Measurements from ENCODE around the gene RBM26. TPM values are rescaled to one million over a fixed set of nuclear protein-coding genes. Genes with fewer than 3 reads are reported as not detected.

Gene RBM26
- total RNA-seq, 2 donors from 2014 or later = 28.1 to 28.3 TPM

DNA sequence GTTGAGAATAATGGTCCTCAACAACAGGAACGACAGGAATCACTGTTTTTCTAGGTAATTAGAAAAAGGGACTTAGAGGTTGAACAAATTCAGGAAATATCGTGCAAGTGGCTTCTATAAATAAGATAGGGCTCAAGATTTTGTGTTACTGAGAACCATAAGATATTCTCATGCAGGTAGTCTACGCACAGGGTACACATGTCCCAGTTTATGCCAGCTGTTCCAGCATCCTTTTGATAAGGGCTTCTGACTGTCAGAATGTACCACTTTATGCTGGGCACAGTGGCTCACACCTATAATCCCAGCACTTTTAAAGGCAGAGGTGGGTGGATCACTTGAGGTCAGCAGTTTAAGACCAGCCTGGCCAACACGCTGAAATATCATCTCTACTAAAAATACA lies 32.1 kb downstream of the RBM26 start:
- peaks cover 9% of the 10 kb centered on the region for H3K36me3 ChIP-seq
- DNase-seq = no peak

DNA sequence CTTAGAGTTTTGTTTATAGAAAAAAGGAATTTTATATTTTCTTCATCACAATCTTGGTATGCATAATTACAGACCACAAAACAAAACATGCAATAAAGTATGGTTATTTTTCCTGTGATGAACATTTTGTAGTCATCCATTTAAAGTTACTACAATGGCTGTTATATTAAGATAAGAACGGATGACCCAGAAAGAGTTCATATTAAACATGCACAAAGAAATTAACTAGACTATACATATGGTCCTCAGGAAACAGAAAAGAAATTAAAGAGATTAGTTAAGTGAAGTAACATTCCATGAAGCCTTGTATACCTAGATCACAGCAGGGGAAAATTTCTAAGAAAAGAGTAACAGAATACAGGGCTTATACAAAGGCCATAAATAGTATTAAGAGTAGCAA lies 36.8 kb downstream of the RBM26 start:
- Histone ChIP-seq H3K27me3 (no peaks in the 10 kb centered on the region), H3K9ac (ENCODE audit: low read depth in 2 of 2, low read length in 2 of 2) (no peak overlapping the region), H3K4me1 (no peaks in the 10 kb centered on the region), H3K36me3 (peaks cover 4% of the 10 kb centered on the region), H3K4me3 (no peak overlapping the region), H3K27ac (no peak overlapping the region), H3K9me3 (no peaks in the 10 kb centered on the region)
- TF ChIP-seq, protein P1, sequence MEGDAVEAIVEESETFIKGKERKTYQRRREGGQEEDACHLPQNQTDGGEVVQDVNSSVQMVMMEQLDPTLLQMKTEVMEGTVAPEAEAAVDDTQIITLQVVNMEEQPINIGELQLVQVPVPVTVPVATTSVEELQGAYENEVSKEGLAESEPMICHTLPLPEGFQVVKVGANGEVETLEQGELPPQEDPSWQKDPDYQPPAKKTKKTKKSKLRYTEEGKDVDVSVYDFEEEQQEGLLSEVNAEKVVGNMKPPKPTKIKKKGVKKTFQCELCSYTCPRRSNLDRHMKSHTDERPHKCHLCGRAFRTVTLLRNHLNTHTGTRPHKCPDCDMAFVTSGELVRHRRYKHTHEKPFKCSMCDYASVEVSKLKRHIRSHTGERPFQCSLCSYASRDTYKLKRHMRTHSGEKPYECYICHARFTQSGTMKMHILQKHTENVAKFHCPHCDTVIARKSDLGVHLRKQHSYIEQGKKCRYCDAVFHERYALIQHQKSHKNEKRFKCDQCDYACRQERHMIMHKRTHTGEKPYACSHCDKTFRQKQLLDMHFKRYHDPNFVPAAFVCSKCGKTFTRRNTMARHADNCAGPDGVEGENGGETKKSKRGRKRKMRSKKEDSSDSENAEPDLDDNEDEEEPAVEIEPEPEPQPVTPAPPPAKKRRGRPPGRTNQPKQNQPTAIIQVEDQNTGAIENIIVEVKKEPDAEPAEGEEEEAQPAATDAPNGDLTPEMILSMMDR (IDR thresholded peaks at IDR 0.05) = no peak
- no peak for DNase-seq
- intact Hi-C loops (cut with DNase I) = no loop called here

More for the DNA sequence above, 32.1 kb downstream of the RBM26 start:
- Histone ChIP-seq H3K4me3 (no peak overlapping the region), H3K9ac (ENCODE audit: low read depth in 2 of 2, low read length in 2 of 2) (no peak overlapping the region), H3K4me1 (no peaks in the 10 kb centered on the region), H3K27ac (no peak overlapping the region), H3K27me3 (no peaks in the 10 kb centered on the region), H3K9me3 (no peaks in the 10 kb centered on the region)
- TF ChIP-seq, protein P1 (IDR thresholded peaks at IDR 0.05) = no peak
- intact Hi-C loops (cut with DNase I) = no loop called here

DNA sequence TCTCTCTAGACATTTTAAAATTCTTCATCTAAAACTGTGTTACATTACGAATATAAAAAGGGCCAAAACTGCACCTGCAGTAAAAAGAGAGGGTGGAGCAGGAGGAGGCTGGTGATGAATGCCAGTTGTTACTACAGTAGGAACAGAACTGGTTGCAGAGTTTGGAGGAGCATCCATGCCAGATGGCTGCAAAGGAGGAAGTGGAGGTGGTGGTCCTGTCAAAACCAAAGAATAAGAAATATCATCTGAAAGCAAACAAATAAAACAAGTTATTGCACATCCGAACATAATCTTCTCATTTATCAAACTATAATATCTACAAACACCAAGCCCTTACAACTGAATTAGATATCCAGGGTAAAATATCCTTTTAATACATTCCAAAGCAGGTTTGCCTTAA lies 40.1 kb downstream of the RBM26 start:
- H3K9me3 ChIP-seq = no peaks in the 10 kb centered on the region
- intact Hi-C loops (cut with DNase I) = no loop called here
- TF ChIP-seq, protein P1 (IDR thresholded peaks at IDR 0.05) = no peak
- no peaks in the 10 kb centered on the region for H3K27me3 ChIP-seq
- no peak for DNase-seq
- H3K9ac ChIP-seq (ENCODE audit: low read depth in 2 of 2, low read length in 2 of 2) = no peak overlapping the region
- no peaks in the 10 kb centered on the region for H3K4me1 ChIP-seq
- peaks cover 4% of the 10 kb centered on the region for H3K36me3 ChIP-seq
- no peak overlapping the region for H3K27ac ChIP-seq
- H3K4me3 ChIP-seq = no peak overlapping the region

DNA sequence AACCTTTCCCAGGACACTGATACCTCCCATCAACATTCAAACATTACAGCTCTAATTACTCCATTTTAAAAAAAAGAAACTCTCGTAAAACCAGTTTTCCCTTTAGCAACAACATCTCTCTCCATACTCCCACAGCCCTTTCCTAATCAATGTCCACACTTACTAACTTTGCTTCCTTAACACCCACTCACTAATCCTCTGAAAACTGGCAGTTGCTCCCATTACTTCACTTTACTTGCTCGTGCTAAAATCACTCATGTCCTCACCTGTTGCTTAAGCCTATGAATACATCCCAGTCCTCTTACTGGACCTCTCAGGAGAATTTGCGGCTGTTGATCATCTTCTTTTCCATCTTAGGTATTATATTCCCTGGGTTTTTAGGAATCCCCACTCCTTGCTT lies 44.8 kb downstream of the RBM26 start:
- Histone ChIP-seq H3K4me3 (no peak overlapping the region), H3K9me3 (no peaks in the 10 kb centered on the region), H3K4me1 (no peaks in the 10 kb centered on the region), H3K27me3 (no peaks in the 10 kb centered on the region), H3K27ac (no peak overlapping the region), H3K9ac (ENCODE audit: low read depth in 2 of 2, low read length in 2 of 2) (no peak overlapping the region), H3K36me3 (no peaks in the 10 kb centered on the region)
- no peak for DNase-seq
- intact Hi-C loops (cut with DNase I) = no loop called here
- TF ChIP-seq, protein P1 (IDR thresholded peaks at IDR 0.05) = no peak

DNA sequence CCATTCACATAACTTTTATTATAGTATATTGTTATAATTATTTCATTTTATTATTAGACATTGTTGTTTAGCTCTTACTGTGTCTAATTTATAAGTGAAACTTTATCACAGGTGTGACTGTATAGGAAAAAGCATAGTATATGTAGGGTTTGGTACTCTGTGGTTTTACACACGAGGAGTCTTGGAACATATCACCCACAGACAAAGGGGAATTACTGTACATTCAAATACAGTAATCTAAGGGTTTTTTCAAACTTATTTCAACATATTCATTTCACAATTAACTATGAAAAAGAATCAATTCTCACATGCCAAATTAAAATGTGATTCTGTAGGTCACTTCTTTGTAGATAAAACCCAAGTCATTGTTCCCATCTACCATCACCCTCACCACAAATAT lies 46.0 kb downstream of the RBM26 start:
- no peaks in the 10 kb centered on the region for H3K9me3 ChIP-seq
- H3K36me3 ChIP-seq = no peaks in the 10 kb centered on the region
- H3K4me3 ChIP-seq = no peak overlapping the region
- no peaks in the 10 kb centered on the region for H3K27me3 ChIP-seq
- H3K9ac ChIP-seq (ENCODE audit: low read depth in 2 of 2, low read length in 2 of 2) = no peak overlapping the region
- TF ChIP-seq, protein P1 (IDR thresholded peaks at IDR 0.05) = no peak
- no peaks in the 10 kb centered on the region for H3K4me1 ChIP-seq
- no peak for DNase-seq
- intact Hi-C loops (cut with DNase I) = no loop called here
- H3K27ac ChIP-seq = no peak overlapping the region

DNA sequence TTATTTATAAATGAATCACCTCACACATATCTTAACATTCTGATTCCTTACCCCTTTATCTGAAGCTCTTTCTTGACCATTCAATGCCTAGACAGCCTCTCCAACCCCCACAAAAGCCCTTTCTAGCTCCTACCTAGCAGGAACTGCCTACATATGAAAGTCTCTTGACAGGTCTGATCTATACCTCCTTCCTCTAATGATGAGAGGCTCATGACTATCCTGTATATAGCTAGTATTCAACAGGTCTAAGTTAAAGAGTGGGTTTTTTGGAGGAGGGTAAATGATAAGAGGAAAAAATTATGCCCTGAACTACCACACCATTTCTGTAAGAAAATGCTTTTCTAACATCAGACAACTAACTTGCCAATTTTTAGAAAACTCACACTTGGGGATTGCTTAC lies 47.0 kb downstream of the RBM26 start:
- intact Hi-C loops (cut with DNase I) = no loop called here
- Histone ChIP-seq H3K36me3 (no peaks in the 10 kb centered on the region), H3K27me3 (no peaks in the 10 kb centered on the region), H3K9ac (ENCODE audit: low read depth in 2 of 2, low read length in 2 of 2) (no peak overlapping the region), H3K27ac (no peak overlapping the region), H3K4me3 (no peak overlapping the region), H3K4me1 (no peaks in the 10 kb centered on the region), H3K9me3 (no peaks in the 10 kb centered on the region)
- TF ChIP-seq, protein P1 (IDR thresholded peaks at IDR 0.05) = no peak
- no peak for DNase-seq
